GM23338 (cell line): ENCODE measurements around the gene ULK2. TPM values are rescaled to one million over a fixed set of nuclear protein-coding genes. Genes with fewer than 3 reads are reported as not detected.

Source experiments
- ATAC-seq: fragments of 200-7000 bp; cut with Tn5 transposase; 3 replicates; pipeline ENCODE4 v1.9.1; 2020
- DNase-seq: peaks from one replicate; pipeline ENCODE4 v3.0.0-alpha.2; 2015; ENCODE audit warnings: low spot score
- H2AFZ ChIP-seq: fragments of 200-600 bp; sonication (generic); 2 replicates; pipeline ENCODE4 v1.8.0; 2016; ENCODE audit warnings: antibody characterized with exemption, mild to moderate bottlenecking, moderate library complexity
- H3F3A ChIP-seq: fragments of 200-600 bp; sonication (generic); replicated peaks from 2 replicates; pipeline ENCODE4 v1.8.0; 2017; ENCODE audit warnings: antibody characterized with exemption, mixed run types, low read depth
- H3K27ac ChIP-seq: fragments of 200-600 bp; sonication (generic); 2 replicates; pipeline ENCODE4 v1.6.1; 2016; ENCODE audit warnings: low read depth
- H3K27me3 ChIP-seq: fragments of 200-600 bp; sonication (generic); 2 replicates; pipeline ENCODE4 v1.8.0; 2016; ENCODE audit warnings: mild to moderate bottlenecking, mixed run types, moderate library complexity; ENCODE audit not compliant: insufficient read depth
- H3K36me3 ChIP-seq: fragments of 200-600 bp; sonication (generic); 2 replicates; pipeline ENCODE4 v1.8.0; 2016; ENCODE audit warnings: mild to moderate bottlenecking; ENCODE audit not compliant: insufficient read depth
- H3K4me1 ChIP-seq: fragments of 200-600 bp; sonication (generic); 2 replicates; pipeline ENCODE4 v1.8.0; 2016; ENCODE audit warnings: mild to moderate bottlenecking, moderate library complexity; ENCODE audit not compliant: insufficient read depth
- H3K4me2 ChIP-seq: fragments of 200-600 bp; sonication (generic); 2 replicates; pipeline ENCODE4 v1.7.1; 2017; ENCODE audit warnings: mixed run types
- H3K4me3 ChIP-seq: fragments of 200-600 bp; sonication (generic); 2 replicates; pipeline ENCODE4 v1.6.1; 2016; ENCODE audit warnings: mixed run types
- H3K79me2 ChIP-seq: fragments of 200-600 bp; sonication (generic); replicated peaks from 2 replicates; pipeline ENCODE4 v1.8.0; 2017; ENCODE audit warnings: mild to moderate bottlenecking; ENCODE audit not compliant: insufficient read depth
- H3K9me2 ChIP-seq: fragments of 200-600 bp; sonication (generic); 2 replicates; pipeline ENCODE4 v1.8.0; 2017; ENCODE audit not compliant: insufficient read depth
- H4K20me1 ChIP-seq: fragments of 200-600 bp; sonication (generic); replicated peaks from 2 replicates; pipeline ENCODE4 v1.8.0; 2017; ENCODE audit warnings: mild to moderate bottlenecking; ENCODE audit not compliant: insufficient read depth
- H3K27ac Mint-ChIP-seq: 2 replicates; pipeline ENCODE4 v1.8.0; 2020; ENCODE audit warnings: inconsistent platforms, mild to moderate bottlenecking, moderate library complexity, mixed read lengths
- H3K27me3 Mint-ChIP-seq: 3 replicates; pipeline ENCODE4 v1.8.0; 2022; ENCODE audit warnings: low read depth, mild to moderate bottlenecking, moderate library complexity, mixed read lengths, inconsistent platforms; ENCODE audit not compliant: insufficient read depth, poor library complexity
- H3K36me3 Mint-ChIP-seq: 3 replicates; pipeline ENCODE4 v1.8.0; 2021; ENCODE audit warnings: low read depth, mild to moderate bottlenecking, inconsistent platforms, moderate library complexity, mixed read lengths
- H3K4me1 Mint-ChIP-seq: 3 replicates; pipeline ENCODE4 v1.8.0; 2020; ENCODE audit warnings: mild to moderate bottlenecking, inconsistent platforms, mixed read lengths
- H3K4me3 Mint-ChIP-seq: 3 replicates; pipeline ENCODE4 v1.8.0; 2021; ENCODE audit warnings: moderate library complexity, mild to moderate bottlenecking, inconsistent platforms, mixed read lengths
- H3K9me3 Mint-ChIP-seq: 3 replicates; pipeline ENCODE4 v1.8.0; 2020; ENCODE audit warnings: moderate library complexity, mild to moderate bottlenecking, inconsistent platforms, mixed read lengths
- CREB1 ChIP-seq: fragments of 250-450 bp; sonication (Bioruptor Pico); IDR thresholded peaks from 2 replicates; pipeline ENCODE4 v1.5.0; 2020; ENCODE audit warnings: low read depth, mild to moderate bottlenecking, moderate library complexity
- EZH2 ChIP-seq: fragments of 200-600 bp; sonication (generic); IDR thresholded peaks from one replicate; pipeline ENCODE4 v1.8.0; 2017; ENCODE audit warnings: antibody characterized with exemption, mild to moderate bottlenecking, low read depth; ENCODE audit not compliant: unreplicated experiment
- EZH2phosphoT487 ChIP-seq: fragments of 200-600 bp; sonication (generic); IDR thresholded peaks from one replicate; pipeline ENCODE4 v1.8.1; 2018; ENCODE audit warnings: antibody characterized with exemption; ENCODE audit not compliant: unreplicated experiment
- JUNB ChIP-seq: IDR thresholded peaks from one replicate; pipeline ENCODE4 v1.6.1; 2016; ENCODE audit warnings: antibody characterized with exemption; ENCODE audit not compliant: unreplicated experiment
- NANOG ChIP-seq: IDR thresholded peaks from 2 replicates; pipeline ENCODE4 v1.6.1; 2016; ENCODE audit warnings: antibody characterized with exemption, borderline replicate concordance
- POLR2AphosphoS5 ChIP-seq: IDR thresholded peaks from 2 replicates; pipeline ENCODE4 v1.6.1; 2016; ENCODE audit warnings: antibody characterized with exemption, low read depth
- REST ChIP-seq: IDR thresholded peaks from one replicate; pipeline ENCODE4 v1.6.1; 2018; ENCODE audit warnings: antibody characterized with exemption; ENCODE audit not compliant: unreplicated experiment
- STAT1 ChIP-seq: IDR thresholded peaks from one replicate; pipeline ENCODE4 v1.6.1; 2016; ENCODE audit warnings: antibody characterized with exemption; ENCODE audit not compliant: unreplicated experiment
- ZNF114 ChIP-seq: fragments of 250-450 bp; sonication (Bioruptor Pico); IDR thresholded peaks from 2 replicates; pipeline ENCODE4 v1.5.0; 2020; ENCODE audit warnings: mild to moderate bottlenecking, moderate library complexity
- ZNF462 ChIP-seq: fragments of 250-450 bp; sonication (Bioruptor Pico); IDR thresholded peaks from 2 replicates; pipeline ENCODE4 v1.5.0; 2020; ENCODE audit warnings: mild to moderate bottlenecking, moderate library complexity
- polyA plus RNA-seq: library from polyadenylated mRNA; unstranded; fragments of >200 nt; fragmentation: Nextera tagmentation; extraction: Ambion mirVana; gene quantifications from 2 replicates; pipeline ENCODE4 v1.2.1, GENCODE V29; 2016
- total RNA-seq: library from RNA; depleted of rRNA; stranded (reverse); fragments of >200 nt; shearing (Covaris generic); gene quantifications from 2 replicates; pipeline ENCODE4 v1.2.3, GENCODE V29; 2014
- TF ChIP-seq, protein P1 (sequence below): IDR thresholded peaks from 2 replicates; pipeline ENCODE4 v1.6.1; 2016; ENCODE audit warnings: antibody characterized with exemption

ULK2 gene
- total and polyA plus RNA-seq, 2 experiments from 2014 or later: 1.6 to 3.0 TPM

DNA sequence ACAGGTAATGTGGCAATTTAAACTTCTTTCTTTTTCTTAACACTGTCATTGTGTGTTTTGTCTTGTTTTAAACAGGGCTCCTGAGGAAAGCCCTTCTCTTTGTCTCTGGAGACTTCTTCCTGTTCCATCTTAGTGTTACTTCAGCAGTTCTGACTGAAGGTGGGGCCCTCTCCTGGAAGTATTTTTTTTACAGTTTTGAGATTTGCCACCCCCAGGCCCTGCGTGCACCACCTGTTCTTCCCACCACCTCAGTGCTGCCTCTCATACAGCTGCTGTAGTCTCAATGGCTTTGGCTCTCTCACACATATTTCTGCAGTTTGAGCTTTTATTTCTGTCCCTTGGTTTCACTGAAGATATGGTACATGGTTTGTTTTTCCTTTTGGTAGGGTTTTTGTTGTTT lies 67.2 kb downstream of the ULK2 start (continued):
- TF ChIP-seq JUNB (no peak), ZNF114 (CRISPR knock-in tag) (no peak), CREB1 (CRISPR knock-in tag) (no peak)

GRCh38 chr17:19799796-19800195 lies 67.9 kb downstream of the ULK2 start:
- TF ChIP-seq, protein P1, sequence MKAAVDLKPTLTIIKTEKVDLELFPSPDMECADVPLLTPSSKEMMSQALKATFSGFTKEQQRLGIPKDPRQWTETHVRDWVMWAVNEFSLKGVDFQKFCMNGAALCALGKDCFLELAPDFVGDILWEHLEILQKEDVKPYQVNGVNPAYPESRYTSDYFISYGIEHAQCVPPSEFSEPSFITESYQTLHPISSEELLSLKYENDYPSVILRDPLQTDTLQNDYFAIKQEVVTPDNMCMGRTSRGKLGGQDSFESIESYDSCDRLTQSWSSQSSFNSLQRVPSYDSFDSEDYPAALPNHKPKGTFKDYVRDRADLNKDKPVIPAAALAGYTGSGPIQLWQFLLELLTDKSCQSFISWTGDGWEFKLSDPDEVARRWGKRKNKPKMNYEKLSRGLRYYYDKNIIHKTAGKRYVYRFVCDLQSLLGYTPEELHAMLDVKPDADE: no peak
- TF ChIP-seq ZNF462 (no peak), STAT1 (no peak), POLR2AphosphoS5 (no peak), EZH2phosphoT487 (no peak), NANOG (no peak), JUNB (no peak), EZH2 (no peak), REST (no peak), ZNF114 (CRISPR knock-in tag) (no peak)
- H3F3A ChIP-seq: no peaks in the 10 kb centered on the region
- H3K36me3 Mint-ChIP-seq: peaks cover 44% of the 10 kb centered on the region
- peaks cover 21% of the 10 kb centered on the region for H3K9me3 Mint-ChIP-seq
- no peak overlapping the region for H3K4me2 ChIP-seq
- no peak overlapping the region for H3K4me3 ChIP-seq
- H4K20me1 ChIP-seq: no peaks in the 10 kb centered on the region
- no peak overlapping the region for H3K27ac ChIP-seq
- no peaks in the 10 kb centered on the region for H3K36me3 ChIP-seq
- H3K27me3 ChIP-seq: no peaks in the 10 kb centered on the region
- peaks cover 2% of the 10 kb centered on the region for H3K27me3 Mint-ChIP-seq
- H3K4me3 Mint-ChIP-seq: no peak overlapping the region
- no peak overlapping the region for H2AFZ ChIP-seq
- ATAC-seq (no peak), DNase-seq (no peak)
- H3K4me1 ChIP-seq: no peaks in the 10 kb centered on the region
- no peaks in the 10 kb centered on the region for H3K4me1 Mint-ChIP-seq
- H3K27ac Mint-ChIP-seq: no peak overlapping the region
- H3K9me2 ChIP-seq: no peaks in the 10 kb centered on the region
- no peaks in the 10 kb centered on the region for H3K79me2 ChIP-seq
